HL-60 (cell line): ENCODE measurements around the gene COL23A1.

Experiments
- DNase-seq, 2 experiments: peaks; one replicate each; pipeline ENCODE4 v3.0.0-alpha.2; 2010 to 2020; ENCODE audit warnings: low read depth in 1 of 2, low spot score in 1 of 2
- H3K27ac ChIP-seq: fragments of 250-450 bp; sonication (Bioruptor Pico); replicated peaks from 2 replicates; pipeline ENCODE4 v1.5.1; 2020; ENCODE audit warnings: mild to moderate bottlenecking, moderate library complexity
- H3K27me3 ChIP-seq: fragments of 250-450 bp; sonication (Bioruptor Pico); 2 replicates; pipeline ENCODE4 v1.5.1; 2021; ENCODE audit warnings: mild to moderate bottlenecking, moderate library complexity; ENCODE audit not compliant: insufficient read depth, poor library complexity, severe bottlenecking
- H3K4me3 ChIP-seq: replicated peaks from 2 replicates; pipeline ENCODE4 v1.5.1; 2011; ENCODE audit warnings: mild to moderate bottlenecking, control low read depth, low read length; ENCODE audit not compliant: insufficient read depth
- GABPA ChIP-seq: IDR thresholded peaks from 2 replicates; pipeline ENCODE4 v1.6.1; 2012; ENCODE audit warnings: low read depth
- POLR2AphosphoS5 ChIP-seq: IDR thresholded peaks from 2 replicates; pipeline ENCODE4 v1.6.1; 2012; ENCODE audit warnings: low read depth
- SPI1 ChIP-seq: IDR thresholded peaks from 2 replicates; pipeline ENCODE4 v1.6.1; 2012; ENCODE audit warnings: low read depth, mild to moderate bottlenecking, borderline replicate concordance
- TF ChIP-seq, protein P1 (sequence below): IDR thresholded peaks from 2 replicates; pipeline ENCODE4 v1.6.1; 2012; ENCODE audit warnings: low read depth; ENCODE audit not compliant: insufficient replicate concordance
- TF ChIP-seq, protein P2 (sequence below): IDR thresholded peaks from one replicate; pipeline ENCODE4 v1.5.1; 2011; ENCODE audit warnings: low read length, control low read depth, inconsistent platforms; ENCODE audit not compliant: insufficient read depth

The COL23A1 gene

DNA sequence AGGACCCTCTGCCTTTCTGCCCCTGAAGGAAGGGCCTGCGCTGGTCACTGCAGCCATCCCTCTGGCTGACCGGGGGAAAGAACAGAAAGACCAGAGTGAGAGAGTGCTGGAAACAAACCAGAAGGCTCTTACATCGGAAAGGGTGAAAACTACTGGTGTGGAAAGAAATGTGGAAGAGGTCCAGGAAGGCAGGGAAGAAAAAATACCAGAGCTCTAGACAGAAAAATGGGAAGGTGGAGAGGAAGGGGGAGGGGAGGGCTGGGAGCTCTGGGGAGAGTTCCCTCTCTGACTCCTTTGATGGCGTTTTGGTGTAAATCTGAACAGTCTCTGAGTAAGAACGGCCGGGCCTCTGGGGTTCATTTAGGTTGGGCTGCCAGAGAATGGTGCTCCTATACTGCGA lies 47.7 kb downstream of the COL23A1 start:
- TF ChIP-seq SPI1, result no peak
- TF ChIP-seq POLR2AphosphoS5, result no peak
- TF ChIP-seq, protein P1, sequence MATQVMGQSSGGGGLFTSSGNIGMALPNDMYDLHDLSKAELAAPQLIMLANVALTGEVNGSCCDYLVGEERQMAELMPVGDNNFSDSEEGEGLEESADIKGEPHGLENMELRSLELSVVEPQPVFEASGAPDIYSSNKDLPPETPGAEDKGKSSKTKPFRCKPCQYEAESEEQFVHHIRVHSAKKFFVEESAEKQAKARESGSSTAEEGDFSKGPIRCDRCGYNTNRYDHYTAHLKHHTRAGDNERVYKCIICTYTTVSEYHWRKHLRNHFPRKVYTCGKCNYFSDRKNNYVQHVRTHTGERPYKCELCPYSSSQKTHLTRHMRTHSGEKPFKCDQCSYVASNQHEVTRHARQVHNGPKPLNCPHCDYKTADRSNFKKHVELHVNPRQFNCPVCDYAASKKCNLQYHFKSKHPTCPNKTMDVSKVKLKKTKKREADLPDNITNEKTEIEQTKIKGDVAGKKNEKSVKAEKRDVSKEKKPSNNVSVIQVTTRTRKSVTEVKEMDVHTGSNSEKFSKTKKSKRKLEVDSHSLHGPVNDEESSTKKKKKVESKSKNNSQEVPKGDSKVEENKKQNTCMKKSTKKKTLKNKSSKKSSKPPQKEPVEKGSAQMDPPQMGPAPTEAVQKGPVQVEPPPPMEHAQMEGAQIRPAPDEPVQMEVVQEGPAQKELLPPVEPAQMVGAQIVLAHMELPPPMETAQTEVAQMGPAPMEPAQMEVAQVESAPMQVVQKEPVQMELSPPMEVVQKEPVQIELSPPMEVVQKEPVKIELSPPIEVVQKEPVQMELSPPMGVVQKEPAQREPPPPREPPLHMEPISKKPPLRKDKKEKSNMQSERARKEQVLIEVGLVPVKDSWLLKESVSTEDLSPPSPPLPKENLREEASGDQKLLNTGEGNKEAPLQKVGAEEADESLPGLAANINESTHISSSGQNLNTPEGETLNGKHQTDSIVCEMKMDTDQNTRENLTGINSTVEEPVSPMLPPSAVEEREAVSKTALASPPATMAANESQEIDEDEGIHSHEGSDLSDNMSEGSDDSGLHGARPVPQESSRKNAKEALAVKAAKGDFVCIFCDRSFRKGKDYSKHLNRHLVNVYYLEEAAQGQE, result no peak
- TF ChIP-seq, protein P2, sequence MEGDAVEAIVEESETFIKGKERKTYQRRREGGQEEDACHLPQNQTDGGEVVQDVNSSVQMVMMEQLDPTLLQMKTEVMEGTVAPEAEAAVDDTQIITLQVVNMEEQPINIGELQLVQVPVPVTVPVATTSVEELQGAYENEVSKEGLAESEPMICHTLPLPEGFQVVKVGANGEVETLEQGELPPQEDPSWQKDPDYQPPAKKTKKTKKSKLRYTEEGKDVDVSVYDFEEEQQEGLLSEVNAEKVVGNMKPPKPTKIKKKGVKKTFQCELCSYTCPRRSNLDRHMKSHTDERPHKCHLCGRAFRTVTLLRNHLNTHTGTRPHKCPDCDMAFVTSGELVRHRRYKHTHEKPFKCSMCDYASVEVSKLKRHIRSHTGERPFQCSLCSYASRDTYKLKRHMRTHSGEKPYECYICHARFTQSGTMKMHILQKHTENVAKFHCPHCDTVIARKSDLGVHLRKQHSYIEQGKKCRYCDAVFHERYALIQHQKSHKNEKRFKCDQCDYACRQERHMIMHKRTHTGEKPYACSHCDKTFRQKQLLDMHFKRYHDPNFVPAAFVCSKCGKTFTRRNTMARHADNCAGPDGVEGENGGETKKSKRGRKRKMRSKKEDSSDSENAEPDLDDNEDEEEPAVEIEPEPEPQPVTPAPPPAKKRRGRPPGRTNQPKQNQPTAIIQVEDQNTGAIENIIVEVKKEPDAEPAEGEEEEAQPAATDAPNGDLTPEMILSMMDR, result no peak
- no peak for TF ChIP-seq GABPA
- Histone ChIP-seq H3K27ac (peak overlapping the region; percentile 91), H3K27me3 (no peaks in the 10 kb centered on the region), H3K4me3 (no peak overlapping the region)
- no peak for DNase-seq

DNA sequence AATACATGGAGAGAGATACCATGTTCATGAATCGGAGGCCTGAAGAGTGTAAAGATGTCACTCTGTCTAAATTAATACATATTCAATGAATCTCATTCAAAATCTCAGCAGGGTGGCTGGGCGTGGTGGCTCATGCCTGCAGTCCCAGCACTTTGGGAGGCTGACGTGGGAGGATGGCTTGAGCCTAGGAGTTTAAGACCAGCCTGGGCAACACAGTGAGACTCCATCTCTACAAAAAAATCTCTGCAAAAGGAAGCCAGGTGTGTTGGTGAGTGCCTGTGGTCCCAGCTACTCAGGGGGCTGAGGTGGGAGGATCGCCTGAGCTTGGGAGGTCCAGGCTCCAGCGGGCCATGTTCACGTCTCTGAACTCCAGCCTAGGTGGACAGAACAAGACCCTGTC lies 49.7 kb downstream of the COL23A1 start:
- peak overlapping the region; percentile 91; the same call in 1 of the 2 replicates for H3K27ac ChIP-seq
- no peak for DNase-seq
- TF ChIP-seq, protein P2, result no peak
- TF ChIP-seq GABPA (no peak), POLR2AphosphoS5 (no peak), SPI1 (no peak)
- TF ChIP-seq, protein P1, result no peak
- no peak overlapping the region for H3K4me3 ChIP-seq
- no peaks in the 10 kb centered on the region for H3K27me3 ChIP-seq

DNA sequence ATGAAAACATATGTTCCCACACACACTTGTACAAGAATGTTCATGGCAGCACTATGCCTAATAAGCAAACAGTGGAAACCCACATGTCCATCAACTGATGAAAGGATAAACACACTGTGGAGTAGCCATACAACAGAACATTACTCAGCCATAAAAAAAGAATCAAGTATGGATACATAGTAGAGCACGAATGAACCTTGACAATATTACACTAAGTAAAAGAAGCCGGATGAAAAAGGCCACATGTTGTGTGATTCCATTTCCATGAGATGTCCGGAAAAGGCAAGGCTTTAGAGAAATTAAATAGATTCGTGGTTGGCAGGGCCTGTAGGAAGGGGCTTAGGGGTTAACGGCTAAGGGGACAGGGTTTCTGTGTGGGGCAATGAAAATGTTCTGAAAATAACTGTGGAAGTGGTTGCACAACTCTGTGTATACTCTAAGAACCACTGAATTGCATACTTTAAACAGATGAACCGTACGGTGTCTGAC lies 51.4 kb downstream of the COL23A1 start:
- Histone ChIP-seq H3K4me3 (no peak overlapping the region), H3K27me3 (no peaks in the 10 kb centered on the region), H3K27ac (peak overlapping the region; percentile 91)
- TF ChIP-seq SPI1 (no peak; the same call in 1 of the 2 replicates), POLR2AphosphoS5 (peak; percentile 27; the same call in 1 of the 2 replicates), GABPA (no peak)
- TF ChIP-seq, protein P1, result no peak
- peak; percentile 78 to 85 for DNase-seq
